Measurements from ENCODE around the gene NSUN6.
A peak's percentile ranks its signal among the peaks of the same experiment; 100 is the strongest.
"Not testable (repeated sequence)": the region's sequence is repeated elsewhere in the genome, so short reads cannot be mapped to it uniquely, and the experiment has no call there.

NSUN6 gene

DNA sequence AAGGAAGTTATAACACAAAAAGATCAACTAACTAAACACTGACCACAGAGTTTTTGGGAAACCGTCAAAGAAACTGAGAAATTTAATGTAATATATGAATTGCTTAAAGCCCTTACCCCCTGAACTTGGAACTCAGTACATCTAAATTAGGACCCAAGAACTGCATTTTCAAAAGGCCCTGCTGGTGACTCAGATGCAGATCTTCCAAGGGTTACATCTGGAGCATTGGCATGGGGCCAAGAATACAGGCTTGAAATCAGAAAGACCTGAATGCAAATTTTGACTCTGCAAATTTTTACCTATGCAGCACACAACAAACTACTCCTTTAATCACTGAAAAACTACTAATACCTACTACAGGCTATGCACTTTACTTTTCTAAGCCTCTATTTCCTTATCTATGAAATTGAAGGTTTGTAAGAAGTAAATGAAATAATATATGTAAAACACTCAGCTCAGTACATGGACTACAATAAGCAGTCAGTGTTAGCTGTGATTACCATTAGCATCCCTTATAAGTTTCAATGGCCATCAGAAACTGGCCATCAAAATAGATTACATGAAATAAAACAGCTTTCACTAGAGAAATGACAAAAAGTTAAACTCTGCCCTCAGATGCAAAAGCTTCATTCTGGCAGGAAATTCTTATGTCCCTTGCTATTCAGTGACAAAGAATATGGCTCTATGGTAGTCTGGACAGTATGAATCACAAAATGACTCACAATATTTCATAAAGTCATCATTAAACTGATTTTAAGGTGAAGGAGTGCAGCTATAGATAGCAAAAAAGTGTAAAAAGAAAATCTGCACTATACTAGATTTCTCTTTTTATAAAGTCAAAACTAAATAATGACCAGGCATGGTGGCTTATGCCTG, 43.6 kb downstream of the NSUN6 start:
- TF ChIP-seq, protein P1, sequence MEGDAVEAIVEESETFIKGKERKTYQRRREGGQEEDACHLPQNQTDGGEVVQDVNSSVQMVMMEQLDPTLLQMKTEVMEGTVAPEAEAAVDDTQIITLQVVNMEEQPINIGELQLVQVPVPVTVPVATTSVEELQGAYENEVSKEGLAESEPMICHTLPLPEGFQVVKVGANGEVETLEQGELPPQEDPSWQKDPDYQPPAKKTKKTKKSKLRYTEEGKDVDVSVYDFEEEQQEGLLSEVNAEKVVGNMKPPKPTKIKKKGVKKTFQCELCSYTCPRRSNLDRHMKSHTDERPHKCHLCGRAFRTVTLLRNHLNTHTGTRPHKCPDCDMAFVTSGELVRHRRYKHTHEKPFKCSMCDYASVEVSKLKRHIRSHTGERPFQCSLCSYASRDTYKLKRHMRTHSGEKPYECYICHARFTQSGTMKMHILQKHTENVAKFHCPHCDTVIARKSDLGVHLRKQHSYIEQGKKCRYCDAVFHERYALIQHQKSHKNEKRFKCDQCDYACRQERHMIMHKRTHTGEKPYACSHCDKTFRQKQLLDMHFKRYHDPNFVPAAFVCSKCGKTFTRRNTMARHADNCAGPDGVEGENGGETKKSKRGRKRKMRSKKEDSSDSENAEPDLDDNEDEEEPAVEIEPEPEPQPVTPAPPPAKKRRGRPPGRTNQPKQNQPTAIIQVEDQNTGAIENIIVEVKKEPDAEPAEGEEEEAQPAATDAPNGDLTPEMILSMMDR (conservative IDR thresholded peaks at IDR 0.05; ENCODE audit: low read depth, low read length), result no peak
- DNase-seq (ENCODE audit: low read depth), result peak; percentile 94
- no peak overlapping the region for H3K4me3 ChIP-seq (ENCODE audit: low read depth, low read length)

DNA sequence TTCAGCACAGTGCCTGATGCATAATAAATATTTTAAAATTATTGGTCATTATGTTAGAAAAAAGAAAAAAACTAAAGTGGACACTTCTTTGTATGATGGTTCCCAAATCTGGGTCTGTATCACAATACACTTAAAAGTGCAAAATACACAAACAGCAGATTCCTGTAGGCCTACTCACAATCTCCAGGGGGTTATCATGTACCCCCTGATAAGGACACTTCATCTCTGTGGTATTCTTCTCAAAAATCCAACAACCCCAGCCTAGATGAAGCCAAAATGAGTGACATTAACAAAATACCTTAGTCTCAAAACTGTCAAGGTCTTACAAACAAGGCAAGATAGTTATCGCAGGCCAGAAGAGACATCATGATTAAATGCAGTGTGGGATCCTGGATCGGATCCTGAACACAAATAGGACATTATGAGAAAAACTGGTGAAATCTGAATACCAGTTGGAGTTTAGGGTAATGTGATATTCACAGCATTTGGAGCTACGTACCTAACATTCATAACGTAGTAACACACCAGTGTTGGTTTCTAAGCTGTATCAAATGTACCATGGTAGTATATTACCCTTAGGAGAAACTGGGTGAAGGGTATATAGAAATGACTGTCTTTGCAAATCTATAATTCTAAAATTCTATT, 45.2 kb downstream of the NSUN6 start:
- TF ChIP-seq, protein P1 (conservative IDR thresholded peaks at IDR 0.05; ENCODE audit: low read depth, low read length), result no peak
- H3K4me3 ChIP-seq (ENCODE audit: low read depth, low read length), result no peak overlapping the region
- peak; percentile 59 for DNase-seq (ENCODE audit: low read depth)

DNA sequence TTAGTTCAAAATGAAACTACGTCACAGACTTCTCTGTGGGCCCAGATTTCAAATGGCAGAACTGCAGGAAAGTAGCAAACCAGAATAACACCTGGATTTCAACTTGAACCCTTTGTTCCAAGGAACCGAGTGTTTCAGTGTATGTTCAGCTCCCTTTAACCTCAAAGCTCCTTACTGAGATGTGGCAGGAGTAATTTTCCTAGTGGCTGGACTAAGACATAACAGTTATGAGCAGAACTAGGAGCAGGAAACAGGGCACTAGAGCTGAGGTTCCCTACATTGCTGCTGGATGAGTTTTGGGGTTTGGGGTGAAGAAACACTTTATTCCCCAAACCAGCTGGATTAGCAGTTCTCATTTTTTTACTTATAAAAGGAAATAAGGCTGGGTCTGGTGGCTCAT, 50.1 kb downstream of the NSUN6 start:
- DNase-seq (ENCODE audit: low read depth), result no peak
- TF ChIP-seq, protein P1 (conservative IDR thresholded peaks at IDR 0.05; ENCODE audit: low read depth, low read length), result no peak
- no peak overlapping the region for H3K4me3 ChIP-seq (ENCODE audit: low read depth, low read length)

DNA sequence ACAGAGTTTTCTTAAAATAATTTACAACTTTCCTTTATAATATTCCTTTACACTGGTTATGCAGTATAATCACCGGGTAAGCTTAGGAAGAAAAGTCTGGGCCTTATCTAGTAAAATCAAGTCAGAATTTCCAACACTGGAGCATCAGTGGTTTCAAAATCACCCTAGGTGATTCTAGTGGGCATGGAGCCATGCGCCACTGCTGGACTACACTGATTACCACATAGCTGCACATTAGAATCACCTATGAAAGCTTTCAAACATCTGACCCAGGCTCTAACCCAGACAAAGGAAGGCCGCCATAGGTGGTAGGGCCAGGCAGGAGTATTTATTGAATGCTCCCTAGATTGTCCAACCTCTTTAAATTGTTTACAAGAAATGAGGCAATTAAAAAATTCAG, 52.0 kb downstream of the NSUN6 start:
- DNase-seq (ENCODE audit: low read depth), result no peak
- no peak overlapping the region for H3K4me3 ChIP-seq (ENCODE audit: low read depth, low read length)
- TF ChIP-seq, protein P1 (conservative IDR thresholded peaks at IDR 0.05; ENCODE audit: low read depth, low read length), result no peak

DNA sequence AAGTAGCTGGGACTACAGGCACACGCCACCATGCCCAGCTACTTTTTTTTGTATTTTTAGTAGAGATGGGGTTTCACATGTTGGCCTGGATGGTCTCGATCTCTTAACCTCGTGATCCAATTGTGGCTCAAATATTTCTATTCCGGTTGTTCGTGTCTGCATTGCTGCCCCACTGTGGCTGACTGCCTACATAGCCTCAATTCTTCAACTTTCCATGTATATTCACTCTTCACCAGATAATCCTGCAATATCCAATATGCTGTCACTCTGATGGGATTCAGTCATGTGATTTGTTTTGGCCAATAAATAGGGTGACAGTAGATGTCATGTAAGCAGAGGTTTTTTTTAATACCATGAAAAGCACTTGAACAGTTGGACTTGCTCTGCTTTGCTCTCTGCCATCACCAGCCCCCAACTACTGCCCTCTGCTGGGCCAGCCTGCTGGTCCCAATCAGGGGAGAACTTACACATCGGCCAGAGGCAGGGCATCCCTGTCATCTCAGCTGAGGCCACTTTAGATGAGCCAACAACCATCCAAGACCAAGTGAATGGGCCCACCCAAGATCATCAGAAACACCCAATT, 56.7 kb downstream of the NSUN6 start:
- TF ChIP-seq, protein P1 (conservative IDR thresholded peaks at IDR 0.05; ENCODE audit: low read depth, low read length), result peak; percentile 51
- peak; percentile 23 for DNase-seq (ENCODE audit: low read depth)
- no peak overlapping the region for H3K4me3 ChIP-seq (ENCODE audit: low read depth, low read length)

DNA sequence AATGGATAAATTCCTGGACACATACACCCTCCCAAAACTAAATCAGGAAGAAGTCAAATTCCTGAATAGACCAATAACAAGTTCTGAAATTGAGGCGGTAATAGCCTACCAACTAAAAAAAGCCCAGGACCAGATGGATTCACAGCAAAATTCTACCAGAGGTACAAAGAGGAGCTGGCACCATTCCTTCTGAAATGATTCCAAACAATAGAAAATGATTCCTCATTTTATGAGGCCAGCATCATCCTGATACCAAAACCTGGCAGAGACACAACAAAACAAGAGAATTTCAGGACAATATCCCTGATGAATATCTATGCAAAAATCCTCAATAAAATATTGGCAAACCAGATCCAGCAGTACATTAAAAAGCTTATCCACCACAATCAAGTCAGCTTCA, 60.2 kb downstream of the NSUN6 start:
- not testable (repeated sequence) for DNase-seq (ENCODE audit: low read depth); H3K4me3 ChIP-seq (ENCODE audit: low read depth, low read length)

DNA sequence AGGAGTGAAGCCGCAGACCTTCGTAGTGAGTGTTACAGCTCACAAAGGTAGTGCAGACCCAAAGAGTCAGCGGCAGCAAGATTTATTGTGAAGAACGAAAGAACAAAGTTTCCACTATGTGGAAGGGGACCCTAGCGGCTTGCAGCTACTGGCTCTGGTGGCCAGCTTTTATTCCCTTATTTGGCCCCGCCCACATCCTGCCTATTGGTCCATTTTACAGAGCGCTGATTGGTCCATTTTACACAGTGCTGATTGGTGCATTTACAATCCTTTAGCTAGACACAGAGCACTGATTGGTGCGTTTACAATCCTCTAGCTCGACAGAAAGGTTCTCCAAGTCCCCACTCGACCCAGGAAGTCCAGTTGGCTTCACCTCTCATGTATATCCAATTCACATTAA, 64.8 kb downstream of the NSUN6 start:
- H3K4me3 ChIP-seq (ENCODE audit: low read depth, low read length), result not testable (repeated sequence)

More for the DNA sequence above, 64.8 kb downstream of the NSUN6 start:
- DNase-seq (ENCODE audit: low read depth), result not testable (repeated sequence)
